Aorta (tissue), 5 donors: Measurements from ENCODE around the gene NPIPB4. TPM values are rescaled to one million over a fixed set of nuclear protein-coding genes. Genes with fewer than 3 reads are reported as not detected.
"Not testable (repeated sequence)": the region's sequence is repeated elsewhere in the genome, so short reads cannot be mapped to it uniquely, and the experiment has no call there.

Experiments
- ATAC-seq: fragments of 200-7000 bp; cut with Tn5 transposase; one replicate; pipeline ENCODE4 v1.9.1; 2022; ENCODE audit warnings: moderate library complexity; ENCODE audit not compliant: low FRiP score
- DNase-seq, 2 donors: peaks; one replicate each; pipeline ENCODE4 v3.0.0-alpha.2; 2020
- H3K27ac ChIP-seq, 2 donors: one replicate each; pipeline ENCODE4 v1.5.1; 2013; ENCODE audit warnings: low read length in 2 of 2, mild to moderate bottlenecking in 2 of 2, moderate library complexity in 2 of 2, control low read depth in 1 of 2, inconsistent platforms in 1 of 2, low read depth in 1 of 2
- H3K27me3 ChIP-seq, 2 donors: one replicate each; pipeline ENCODE4 v1.6.1; 2013; ENCODE audit warnings: control low read depth in 1 of 2, low read length in 1 of 2, mild to moderate bottlenecking in 1 of 2, moderate library complexity in 1 of 2; ENCODE audit not compliant: insufficient read depth in 2 of 2, control insufficient read depth in 1 of 2
- H3K36me3 ChIP-seq, 2 donors: one replicate each; pipeline ENCODE4 v1.6.1; 2013; ENCODE audit warnings: control low read depth in 1 of 2, low read length in 1 of 2, mild to moderate bottlenecking in 1 of 2; ENCODE audit not compliant: insufficient read depth in 2 of 2, control insufficient read depth in 1 of 2
- H3K4me1 ChIP-seq, 2 donors: one replicate each; pipeline ENCODE4 v1.6.1; 2013; ENCODE audit warnings: low read length in 2 of 2, control low read depth in 1 of 2, mild to moderate bottlenecking in 1 of 2, moderate library complexity in 1 of 2; ENCODE audit not compliant: insufficient read depth in 2 of 2, control insufficient read depth in 1 of 2
- H3K4me3 ChIP-seq, 2 donors: one replicate each; pipeline ENCODE4 v1.5.1; 2013; ENCODE audit warnings: low read length in 2 of 2, control low read depth in 1 of 2, mild to moderate bottlenecking in 1 of 2
- H3K9me3 ChIP-seq: one replicate; pipeline ENCODE4 v1.6.1; 2013; ENCODE audit warnings: mild to moderate bottlenecking, low read length; ENCODE audit not compliant: control insufficient read depth
- WGBS, 2 donors: extraction: QIAGEN DNeasy Blood & Tissue Kit; methylation state at CpG; one replicate each; pipeline ENCODE4 v1.1.7; 2013; 5-methylcytosine and 5-hydroxymethylcytosine counted together
- intact Hi-C, 2 donors: fragments of 100-400 bp; cut with DNase I; formaldehyde crosslinking; loops; one replicate each; pipeline versions ENCODE4 v1.14.2 to v1.15.0; 2022
- long read RNA-seq, 2 donors: library from polyadenylated mRNA; unstranded; transcript quantifications; one replicate each; pipeline ENCODE4 v2.0.0, GENCODE V29; 2020 to 2021
- polyA plus RNA-seq, 2 donors: library from polyadenylated mRNA; stranded (reverse); fragments of 200-250 nt; gene quantifications; one replicate each; pipeline ENCODE4 v1.2.3, GENCODE V29; 2013
- total RNA-seq, 2 donors: library from RNA; stranded (reverse); fragmentation: NEBNext Ultra II Directional; extraction: Animal tissue kit (Norgen Biotek cat#: 25700); gene quantifications; one replicate each; pipeline ENCODE4 v1.2.1, GENCODE V29; 2021
- donor health status: healthy with polysubstance abuse.
- donor health status: Bipolar disorder and iron deficiency.
- donor health status: DM: no; HTN: no; CAD: no.
- donor health status: DM: no; HTN: no; CAD: no.
- donor health status: DM: yes; HTN: yes; CAD: no.

The NPIPB4 gene
- total RNA-seq = 100 to 1,000 TPM; 231 to 240 TPM
- polyA plus RNA-seq = 10 to 100 TPM in 1 of 2 donors, 1 to 10 TPM in 1; 6.1 to 22.3 TPM
- long read RNA-seq, donor 1, partial matches to known transcripts = 2 of 20 reads
- long read RNA-seq, donor 1, other reads (novel, unspliced or antisense) = 18 of 20 reads
- long read RNA-seq, donor 2, partial matches to known transcripts = 1 of 11 reads
- long read RNA-seq, donor 2, other reads (novel, unspliced or antisense) = 10 of 11 reads

DNA sequence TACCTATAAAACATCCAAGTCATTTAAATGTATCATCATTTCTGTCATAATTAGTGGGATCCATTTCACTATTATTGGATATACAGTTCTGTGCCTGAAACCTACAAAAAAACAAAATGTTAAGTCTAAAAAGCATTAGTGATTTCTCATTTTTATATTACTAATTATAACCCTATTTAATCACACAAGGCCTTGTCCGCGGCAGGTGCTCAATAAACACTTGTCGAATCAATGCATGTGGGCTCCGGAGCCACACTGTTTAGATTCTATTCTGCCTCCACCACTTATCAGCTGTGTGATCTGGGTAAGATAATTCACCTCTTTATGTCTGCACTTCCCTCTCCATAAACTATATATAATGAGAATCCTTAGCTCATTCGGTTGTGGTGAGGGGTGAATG is at the start of gene NPIPB4:
TSS of gene NPIPB4 (minus strand) at position 101 of the 400 bp plus-strand sequence. CDS start 378 bp downstream, outside the sequence.
- intact Hi-C loops, ATAC-seq, H3K4me3 ChIP-seq, H3K9me3 ChIP-seq, H3K36me3 ChIP-seq, H3K27me3 ChIP-seq, DNase-seq, H3K27ac ChIP-seq, H3K4me1 ChIP-seq: not testable (repeated sequence)
- WGBS, 2 donors = no CpG with 5 or more reads among the region's 5 CpGs

DNA sequence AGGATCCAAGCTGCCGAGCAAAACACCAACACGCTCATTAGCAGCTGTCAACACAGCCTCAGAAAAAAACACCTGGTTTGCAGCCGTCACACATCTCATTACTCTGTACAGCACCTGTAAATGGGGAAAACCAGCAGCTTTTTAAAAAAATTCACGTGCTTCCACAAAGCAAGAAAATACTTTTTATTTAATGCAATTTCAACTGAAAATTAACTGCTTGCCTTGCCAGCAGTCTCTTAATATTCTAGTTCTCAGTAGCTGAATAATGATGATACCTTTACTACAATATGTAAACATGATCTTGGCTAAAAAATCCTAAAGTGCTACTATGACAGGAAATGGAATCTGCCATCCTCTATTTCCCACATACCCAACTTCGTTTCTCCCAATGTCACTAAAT is 41.4 kb upstream of the NPIPB4 start:
- H3K9me3 ChIP-seq, H3K4me3 ChIP-seq, H3K27ac ChIP-seq, DNase-seq, H3K36me3 ChIP-seq, ATAC-seq, H3K4me1 ChIP-seq, H3K27me3 ChIP-seq, intact Hi-C loops: not testable (repeated sequence)
- WGBS, 2 donors = 69 to 72% methylated on average over 4 of the region's 5 CpGs

GRCh38 chr16:21881988-21882387 is 24.4 kb upstream of the NPIPB4 start:
- H3K4me1 ChIP-seq, ATAC-seq, H3K36me3 ChIP-seq, intact Hi-C loops, DNase-seq, H3K9me3 ChIP-seq, H3K27me3 ChIP-seq, H3K27ac ChIP-seq, H3K4me3 ChIP-seq: not testable (repeated sequence)
- WGBS, 2 donors = 31 to 48% methylated on average over 3 of the region's 3 CpGs

- H3K4me3 ChIP-seq, H3K4me1 ChIP-seq, H3K27me3 ChIP-seq, H3K9me3 ChIP-seq, ATAC-seq, DNase-seq, H3K27ac ChIP-seq, intact Hi-C loops, H3K36me3 ChIP-seq: not testable (repeated sequence)
- 14 to 23% methylated on average over 4 to 6 of the region's 13 CpGs for WGBS, 2 donors
Observed at GRCh38 chr16:21837186-21837585, 20.4 kb downstream of the NPIPB4 start.

GRCh38 chr16:21836334-21836733 is 21.2 kb downstream of the NPIPB4 start:
- H3K27ac ChIP-seq, H3K4me1 ChIP-seq, H3K36me3 ChIP-seq, H3K4me3 ChIP-seq, ATAC-seq, DNase-seq, intact Hi-C loops, H3K9me3 ChIP-seq, H3K27me3 ChIP-seq: not testable (repeated sequence)
- 2 to 16% methylated on average over 5 to 6 of the region's 18 CpGs for WGBS, 2 donors

GRCh38 chr16:21835747-21836146 is 21.8 kb downstream of the NPIPB4 start:
- H3K9me3 ChIP-seq, DNase-seq, H3K36me3 ChIP-seq, H3K4me1 ChIP-seq, H3K4me3 ChIP-seq, H3K27ac ChIP-seq, intact Hi-C loops, H3K27me3 ChIP-seq, ATAC-seq: not testable (repeated sequence)
- 8 to 9% methylated on average over 9 to 13 of the region's 24 CpGs for WGBS, 2 donors

GRCh38 chr16:21834211-21834610 is 23.3 kb downstream of the NPIPB4 start:
- intact Hi-C loops, H3K4me1 ChIP-seq, H3K36me3 ChIP-seq, H3K27ac ChIP-seq, H3K27me3 ChIP-seq, ATAC-seq, DNase-seq, H3K9me3 ChIP-seq, H3K4me3 ChIP-seq: not testable (repeated sequence)
- WGBS, 2 donors = 70 to 90% methylated on average over 2 of the region's 5 CpGs

DNA sequence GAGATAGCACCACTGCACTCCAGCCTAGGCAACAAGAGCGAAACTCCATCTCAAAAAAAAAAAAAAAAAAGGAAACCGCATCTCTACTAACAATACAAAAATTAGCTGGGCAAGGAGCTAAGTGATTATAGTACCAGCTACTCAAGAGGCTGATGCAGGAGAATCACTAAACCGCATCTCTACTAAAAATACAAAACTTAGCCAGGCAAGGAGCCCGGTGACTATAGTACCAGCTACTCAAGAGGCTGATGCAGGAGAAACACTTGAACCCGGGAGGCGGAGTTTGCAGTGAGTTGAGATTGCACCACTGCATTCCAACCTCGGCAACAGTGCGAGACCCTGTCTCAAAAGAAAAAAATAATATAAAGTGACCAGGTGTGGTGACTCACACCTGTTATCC is 27.6 kb downstream of the NPIPB4 start:
- DNase-seq, H3K9me3 ChIP-seq, H3K27me3 ChIP-seq, H3K4me3 ChIP-seq, ATAC-seq, H3K4me1 ChIP-seq, H3K36me3 ChIP-seq, H3K27ac ChIP-seq: not testable (repeated sequence)
- intact Hi-C loops = loop anchor here in 1 of 2 donors (10.0 kb wide), 1 partner anchor 125 kb away; the partner anchor contains the start of gene UQCRC2
- 79% methylated on average over 6 to 8 of the region's 8 CpGs for WGBS, 2 donors

- H3K27me3 ChIP-seq, DNase-seq, H3K4me3 ChIP-seq, H3K36me3 ChIP-seq, H3K4me1 ChIP-seq, H3K27ac ChIP-seq, H3K9me3 ChIP-seq: not testable (repeated sequence)
- WGBS, 2 donors = 16 to 31% methylated on average over 5 of the region's 5 CpGs
- ATAC-seq = peak; percentile 76
- intact Hi-C loops = loop anchor here in 1 of 2 donors (10.0 kb wide), 1 partner anchor 129 kb away; the partner anchor contains the start of gene UQCRC2
Observed at GRCh38 chr16:21826067-21826706, 31.4 kb downstream of the NPIPB4 start.
